ENCODE results near the gene HABP2.
A peak's percentile ranks its signal among the peaks of the same experiment; 100 is the strongest.

The HABP2 gene

GRCh38 chr10:113527211-113527906, 25.5 kb upstream of the HABP2 start:
- DNase-seq (ENCODE audit: low spot score) = no peak

- no peak for DNase-seq (ENCODE audit: low spot score)
Observed at GRCh38 chr10:113528876-113529275, 24.0 kb upstream of the HABP2 start.

DNA sequence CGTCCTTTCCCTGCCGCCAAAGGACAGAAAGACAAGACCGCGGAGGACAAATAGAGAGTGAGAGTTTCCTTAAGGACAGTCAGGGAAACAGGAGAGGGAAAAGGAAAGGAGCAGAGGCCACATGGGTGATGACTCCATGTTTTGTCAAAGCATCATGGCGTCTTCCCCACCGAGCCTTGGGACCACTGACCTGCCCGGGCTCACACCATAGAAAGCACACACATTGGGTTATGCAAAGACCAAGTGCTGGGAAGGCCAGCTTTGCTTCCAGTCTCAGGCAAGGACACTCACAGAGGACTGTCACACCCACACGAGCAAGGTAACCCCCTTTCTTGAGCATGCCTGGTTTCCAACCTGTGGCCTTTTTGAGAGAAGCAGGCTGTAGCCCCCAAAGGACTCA, 23.3 kb upstream of the HABP2 start:
- no peak for DNase-seq (ENCODE audit: low spot score)

DNA sequence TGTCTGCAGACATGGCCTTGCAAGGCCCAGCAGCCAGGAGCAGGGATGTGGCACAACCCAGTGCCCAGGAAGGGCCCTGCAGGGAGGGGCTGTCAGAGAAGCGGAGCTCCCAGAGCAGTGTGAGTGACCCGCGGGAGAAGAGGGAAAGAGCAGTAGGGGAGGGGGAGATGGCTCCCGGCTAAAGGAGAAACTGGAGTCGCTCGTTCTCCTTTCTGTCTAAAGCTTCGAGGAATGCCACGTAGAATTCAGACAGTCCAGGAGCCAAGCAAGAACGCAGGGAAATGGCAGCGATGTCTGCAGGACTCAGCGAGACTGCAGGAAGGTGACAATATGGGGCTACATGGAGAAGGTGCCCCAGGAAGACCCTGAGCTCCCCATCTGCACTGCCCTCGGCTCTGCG, 22.4 kb upstream of the HABP2 start:
- no peak for DNase-seq (ENCODE audit: low spot score)

GRCh38 chr10:113532724-113533123, 20.1 kb upstream of the HABP2 start:
- DNase-seq (ENCODE audit: low spot score) = no peak

DNA sequence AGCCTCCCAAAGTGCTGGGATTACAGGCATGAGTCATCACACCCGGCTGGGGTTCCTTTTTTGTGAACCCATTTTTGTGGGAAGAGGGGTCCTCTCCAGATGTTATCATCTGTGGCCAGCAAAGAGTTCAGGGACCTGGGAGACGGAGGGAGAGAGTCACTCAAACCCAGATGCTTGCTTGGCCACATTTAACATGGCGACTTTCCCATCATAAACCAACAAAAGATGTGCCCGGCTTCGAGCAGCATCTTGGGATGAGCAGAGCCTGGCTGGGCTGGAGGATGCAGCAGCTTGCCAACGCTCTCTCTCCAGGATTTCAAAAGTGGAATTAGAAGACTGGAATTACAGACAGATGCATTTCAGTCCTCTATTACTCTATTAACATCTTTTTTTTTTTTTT, 19.1 kb upstream of the HABP2 start:
- no peak for DNase-seq (ENCODE audit: low spot score)

DNA sequence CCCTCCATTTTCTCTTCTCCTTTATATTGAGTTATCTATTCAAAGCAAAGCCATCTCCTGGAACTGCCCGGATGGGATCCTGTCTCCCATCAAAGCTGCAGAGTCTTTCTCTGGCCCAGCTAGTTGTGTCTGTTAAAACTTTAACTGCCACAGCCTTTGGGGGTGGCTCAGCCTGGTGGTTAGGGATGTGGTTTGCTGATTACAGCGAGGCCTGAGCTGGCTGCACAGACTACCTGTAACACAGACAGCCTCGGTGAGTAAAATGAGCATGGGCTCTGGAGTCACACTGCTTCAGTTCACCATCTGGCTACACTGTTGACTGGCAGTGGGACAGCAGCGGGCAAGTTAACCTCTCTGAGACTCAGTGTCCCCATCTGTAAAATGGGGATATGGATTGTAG, 18.4 kb upstream of the HABP2 start:
- no peak for DNase-seq (ENCODE audit: low spot score)

GRCh38 chr10:113537672-113538071, 15.2 kb upstream of the HABP2 start:
- no peak for DNase-seq (ENCODE audit: low spot score)

DNA sequence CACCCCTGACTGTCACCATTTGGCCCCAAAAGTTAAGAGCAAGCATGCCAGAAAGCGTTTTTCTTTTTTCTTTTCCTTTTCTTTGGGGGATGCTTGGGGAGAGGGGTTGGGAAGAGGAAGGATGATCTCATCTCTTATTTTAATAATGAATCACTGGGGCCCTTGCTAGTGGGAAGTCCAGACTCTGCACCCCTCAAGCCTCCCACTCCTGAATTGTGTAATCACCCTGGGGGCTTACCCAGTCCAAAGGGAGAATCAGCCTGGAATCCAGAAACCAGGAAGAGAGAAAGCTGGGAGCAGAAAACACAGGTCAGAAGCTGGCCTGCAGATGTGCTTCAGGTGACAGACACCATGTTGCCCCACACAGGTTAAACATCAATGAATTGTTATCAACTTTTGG, 14.7 kb upstream of the HABP2 start:
- no peak for DNase-seq (ENCODE audit: low spot score)

DNA sequence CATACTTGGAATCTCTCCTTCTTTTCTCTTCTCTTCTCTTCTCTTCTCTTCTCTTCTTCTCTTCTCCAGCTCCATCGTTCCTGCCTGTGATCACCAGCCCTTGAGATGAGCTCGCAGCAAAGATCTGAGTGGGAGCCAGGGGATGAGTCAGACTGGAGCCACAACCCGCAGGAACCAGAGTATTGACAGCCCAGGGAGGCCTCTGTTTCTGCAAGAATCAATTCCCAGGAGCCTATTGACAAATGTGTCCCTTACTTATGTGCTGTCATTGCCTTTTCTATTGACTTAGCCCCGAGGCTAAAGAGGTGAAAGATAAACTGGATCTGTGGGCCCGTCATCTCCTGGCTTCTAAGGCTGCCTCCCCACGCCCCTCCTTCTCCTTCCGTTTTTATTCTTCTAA, 13.1 kb upstream of the HABP2 start:
- peak; percentile 21 for DNase-seq (ENCODE audit: low spot score)

DNA sequence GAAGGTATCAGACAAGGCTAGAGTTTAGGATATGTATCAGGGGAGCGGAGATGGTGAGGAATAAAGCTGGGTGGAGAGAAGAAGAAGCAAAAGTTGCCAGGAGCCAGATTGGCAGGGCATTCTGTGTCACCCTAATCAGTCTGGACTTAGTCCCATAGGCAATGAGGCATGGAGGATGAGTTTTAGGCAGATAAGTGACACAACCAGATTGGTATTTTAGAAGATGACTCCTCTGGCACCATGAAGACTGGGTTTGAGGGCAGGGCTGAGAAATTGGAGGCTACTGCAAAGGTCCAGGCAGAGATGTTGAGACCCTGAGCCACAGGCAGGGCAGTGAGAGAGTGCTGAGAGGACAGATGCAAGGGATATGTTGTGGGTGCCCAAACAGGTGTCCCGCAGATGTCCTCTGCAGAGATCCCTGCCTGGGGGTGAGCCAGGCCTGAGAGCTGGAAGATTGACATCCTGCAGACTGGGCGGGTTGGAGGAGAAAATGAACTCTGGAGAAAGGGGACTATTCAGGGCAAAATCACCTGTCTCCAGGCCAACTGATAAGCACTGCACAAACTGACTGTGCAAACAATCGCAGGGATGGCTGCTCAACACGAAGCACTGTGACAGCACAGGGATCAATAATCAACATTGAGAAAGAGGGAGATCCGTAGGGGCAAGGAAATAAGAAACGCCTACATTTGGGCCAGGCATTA, 11.9 kb upstream of the HABP2 start:
- no peak for DNase-seq (ENCODE audit: low spot score)

DNA sequence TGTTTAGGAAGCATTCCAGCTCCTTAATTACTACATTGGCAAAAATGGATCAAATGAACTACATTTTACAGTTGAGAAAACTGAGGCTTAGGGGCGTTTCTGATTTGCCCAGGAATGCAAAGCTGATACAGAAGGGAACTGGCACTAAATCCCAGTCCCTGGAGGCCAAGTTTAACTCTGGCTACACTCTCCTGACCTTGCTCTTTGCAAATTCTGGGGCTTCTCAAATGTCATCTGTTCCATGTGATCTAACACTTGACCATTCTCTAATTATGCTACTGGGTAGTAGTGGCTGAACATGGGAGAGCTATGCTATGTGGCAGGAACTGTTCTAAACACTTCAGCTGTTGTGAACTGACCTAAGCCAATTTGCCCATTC, 11.3 kb upstream of the HABP2 start:
- DNase-seq (ENCODE audit: low spot score) = no peak

DNA sequence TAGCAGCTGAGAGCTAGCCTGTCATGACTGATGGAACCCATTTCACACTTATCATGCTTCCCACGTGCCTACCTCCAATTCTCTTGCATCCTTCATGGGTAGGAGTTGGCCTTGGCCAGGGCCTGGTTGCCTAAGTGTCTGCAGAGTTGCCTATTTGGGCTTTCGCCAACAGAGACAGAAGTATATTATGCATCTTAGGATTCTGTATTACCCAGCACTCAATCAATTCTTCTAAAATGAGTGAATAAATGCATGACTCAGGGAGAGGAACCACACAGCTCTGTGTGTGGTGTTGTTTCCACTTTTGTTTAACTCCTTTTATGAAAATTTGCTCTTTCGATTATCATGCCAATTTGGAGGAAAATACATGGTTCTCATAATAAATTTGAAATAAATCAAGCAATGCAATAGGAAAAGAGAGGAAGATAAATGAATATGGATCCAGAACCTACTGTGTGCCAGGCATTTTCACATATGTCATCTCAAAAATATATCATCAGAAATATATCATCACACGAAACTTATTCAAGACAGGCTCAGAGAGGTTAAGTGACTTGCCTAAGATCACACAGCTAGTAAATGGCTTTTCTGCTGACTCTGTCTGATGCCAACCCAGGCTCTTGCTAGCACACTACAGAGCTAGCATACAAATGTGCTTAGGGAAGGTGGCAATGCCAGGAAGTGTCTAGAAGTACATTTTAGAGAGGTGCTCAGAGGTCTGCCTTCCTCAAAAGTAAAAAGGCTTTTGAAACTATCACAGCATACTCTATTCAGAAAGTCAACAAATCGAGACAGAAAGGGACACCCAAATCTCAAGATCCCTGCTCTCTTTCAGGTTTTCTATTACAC, 9.5 kb upstream of the HABP2 start:
- DNase-seq (ENCODE audit: low spot score) = no peak

- DNase-seq (ENCODE audit: low spot score) = no peak
Observed at GRCh38 chr10:113544392-113544791, 8.5 kb upstream of the HABP2 start.

DNA sequence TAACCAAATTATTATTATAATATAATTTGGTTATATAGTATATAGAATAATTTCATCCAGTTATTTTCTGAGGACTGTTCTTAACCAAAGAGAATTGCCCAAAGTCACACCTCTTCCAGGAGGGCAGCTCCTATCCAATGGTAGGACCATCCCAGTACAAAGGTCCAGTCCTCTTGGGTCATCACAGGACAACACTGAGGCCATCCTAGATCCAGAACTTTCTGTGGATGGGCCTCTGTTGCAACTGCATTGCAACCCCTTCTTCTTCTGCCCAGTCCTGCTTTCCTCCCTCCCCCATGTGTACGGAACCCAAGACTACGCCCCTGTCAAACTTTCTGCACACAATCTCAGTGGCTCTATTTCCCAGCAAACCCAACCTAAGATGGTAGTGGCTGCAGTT, 5.4 kb upstream of the HABP2 start:
- no peak for DNase-seq (ENCODE audit: low spot score)

GRCh38 chr10:113549856-113550255, 3.0 kb upstream of the HABP2 start:
- no peak for DNase-seq (ENCODE audit: low spot score)

DNA sequence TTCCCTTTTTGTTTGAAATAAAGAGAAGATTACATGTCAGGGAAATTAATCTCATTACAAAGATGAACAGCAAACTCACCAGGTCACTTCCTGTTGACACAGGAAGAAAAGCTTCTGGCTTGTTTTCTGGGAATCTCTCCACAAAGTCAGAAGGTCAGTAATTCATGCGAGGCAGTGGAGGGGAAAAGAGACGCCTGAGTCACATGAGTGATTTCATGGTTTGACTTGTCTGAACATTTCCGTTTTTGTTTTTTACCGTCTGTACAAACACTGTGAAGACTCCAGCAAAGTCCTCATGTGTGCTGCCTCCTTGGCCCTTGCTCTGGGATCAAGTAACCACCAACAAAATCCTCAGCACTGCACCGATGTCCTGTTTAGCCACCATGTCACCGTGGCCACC, 2.5 kb upstream of the HABP2 start:
- no peak for DNase-seq (ENCODE audit: low spot score)

GRCh38 chr10:113552014-113552413, 839 bp upstream of the HABP2 start:
- no peak for DNase-seq (ENCODE audit: low spot score)

DNA sequence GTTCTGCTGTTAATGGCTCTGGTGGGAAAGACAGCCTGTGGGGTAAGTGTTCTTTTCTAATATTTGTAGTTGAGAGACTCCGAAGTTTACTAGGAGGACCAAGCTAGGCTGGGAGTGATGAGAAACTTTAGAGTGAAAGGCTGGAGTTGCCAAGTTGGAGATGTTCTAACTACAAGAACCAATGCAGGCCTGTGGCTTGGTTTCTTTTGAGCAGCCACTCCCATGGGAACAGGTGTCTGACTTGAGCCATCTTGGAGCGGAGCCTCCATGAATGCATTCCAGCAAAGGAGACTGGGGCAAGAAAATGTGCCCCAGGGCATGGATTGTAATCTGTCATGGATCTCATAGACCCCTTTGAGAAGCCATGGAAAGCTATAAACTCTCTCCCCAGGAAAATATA, 296 bp downstream of the HABP2 start:
- no peak for DNase-seq (ENCODE audit: low spot score)

DNA sequence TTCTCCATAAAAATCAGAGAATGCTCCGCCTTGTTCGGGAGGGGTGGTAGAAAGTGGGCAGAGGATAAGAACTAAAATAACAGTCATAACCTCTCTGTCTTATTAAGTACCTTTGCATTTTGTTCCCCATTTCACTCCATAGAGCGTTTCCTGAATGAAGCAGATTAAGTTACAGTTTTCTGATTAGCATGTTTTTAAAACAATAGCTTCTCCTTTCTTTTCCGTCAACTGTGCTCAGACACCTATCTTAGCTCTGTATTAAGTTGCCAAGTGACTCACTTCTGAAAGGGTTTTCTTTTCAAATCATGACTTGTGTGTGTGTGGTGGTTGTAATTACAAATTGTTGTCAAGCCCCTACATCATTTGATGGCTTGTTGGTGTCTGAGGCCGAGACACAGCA, 1.4 kb downstream of the HABP2 start:
- DNase-seq (ENCODE audit: low spot score) = no peak

GRCh38 chr10:113555245-113555644, 2.4 kb downstream of the HABP2 start:
- no peak for DNase-seq (ENCODE audit: low spot score)

DNA sequence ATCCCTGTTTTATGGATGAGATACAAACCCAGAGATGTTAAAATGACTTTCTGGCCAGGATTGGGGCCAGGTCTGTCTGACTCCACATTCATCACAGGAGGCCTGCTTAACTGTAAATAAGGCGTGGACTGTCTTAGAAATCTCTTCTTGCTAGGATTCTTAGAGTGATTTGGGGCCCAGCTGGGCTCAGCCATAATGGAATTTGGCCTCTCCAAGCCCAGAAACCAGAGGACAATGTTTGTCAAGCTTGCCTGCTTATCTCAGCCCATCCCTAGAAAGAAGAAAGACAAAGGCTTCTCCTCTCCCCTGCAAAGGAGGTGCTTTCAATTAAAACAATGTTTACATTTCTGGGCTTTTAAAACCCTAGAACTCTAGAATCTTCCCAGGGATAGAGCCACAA, 2.9 kb downstream of the HABP2 start:
- DNase-seq (ENCODE audit: low spot score) = no peak

DNA sequence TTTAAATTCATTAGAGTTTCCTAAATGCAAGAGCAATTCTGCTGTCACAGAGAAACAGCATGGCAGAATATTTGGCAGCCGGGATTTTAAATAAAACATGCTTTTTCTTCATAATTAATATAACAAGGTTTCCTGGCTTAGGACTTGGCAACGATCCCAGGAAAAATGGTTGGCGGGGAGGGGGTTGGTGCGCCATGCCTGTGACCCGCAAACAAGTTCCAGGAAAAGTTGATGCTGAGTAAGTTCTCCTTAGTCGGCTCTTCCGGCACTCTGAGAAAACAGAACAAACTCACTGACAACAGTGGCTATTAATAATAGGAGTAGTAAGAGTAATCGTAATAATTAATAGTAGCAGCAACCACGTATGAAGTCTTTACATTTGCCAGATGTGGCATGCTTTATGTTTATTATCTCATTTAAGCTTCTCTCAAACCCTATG, 4.6 kb downstream of the HABP2 start:
- DNase-seq (ENCODE audit: low spot score) = no peak
